HepG2 (cell line): Measurements from ENCODE around the gene LDLRAP1. TPM values are rescaled to one million over a fixed set of nuclear protein-coding genes. Genes with fewer than 3 reads are reported as not detected.

ENCODE experiments used
- ATAC-seq: fragments of 200-7000 bp; cut with Tn5 transposase; 3 replicates; pipeline ENCODE4 v1.9.1; 2020; ENCODE audit warnings: mild to moderate bottlenecking, moderate library complexity
- BruUV-seq: library from RNA; stranded (reverse); fragments of 400-500 nt; replicated peaks from 2 replicates; lab custom pipeline; 2021; lab: Mats Ljungman, UMichigan
- CTCF ChIA-PET: fragments of 300-600 bp; formaldehyde crosslinking; extraction: SDS; loops from one replicate; lab custom pipeline; 2021; ENCODE audit warnings: low total read pairs, inconsistent platforms, low intra/inter-chr PET ratio; lab: Yijun Ruan, JAX
- POLR2A ChIA-PET: fragments of 350-600 bp; sonication (Branson Sonifier 250); formaldehyde crosslinking; loops from one replicate; lab custom pipeline; 2020; ENCODE audit warnings: antibody characterized with exemption, inconsistent platforms; lab: Yijun Ruan, JAX
- DNase-seq: peaks from one replicate; pipeline ENCODE4 v3.0.0-alpha.2; 2015; ENCODE audit warnings: low spot score
- FAIRE-seq: peaks from 3 replicates; lab custom pipeline; 2011; peaks lifted over from hg19 to GRCh38; lab: Jason Lieb, UNC
- H2AFZ ChIP-seq: one replicate; pipeline ENCODE4 v1.6.1; 2011; ENCODE audit warnings: low read length, inconsistent platforms
- H3K27ac ChIP-seq: fragments of 300-600 bp; 3 replicates; pipeline ENCODE4 v1.8.0; 2011; ENCODE audit warnings: mixed run types, mild to moderate bottlenecking, mixed read lengths, low read length, inconsistent platforms; ENCODE audit not compliant: insufficient read depth; ENCODE audit errors: extremely low read length
- H3K27me3 ChIP-seq, 2 experiments: fragments of 200-600 bp in 1 of 2; 2 replicates in 1 of 2; 3 replicates in 1 of 2; pipeline versions ENCODE4 v1.6.0 to v1.8.0; 2011; ENCODE audit warnings: low read length in 2 of 2, mild to moderate bottlenecking in 2 of 2, moderate library complexity in 2 of 2, inconsistent platforms in 1 of 2; ENCODE audit not compliant: insufficient read depth in 2 of 2, control insufficient read depth in 1 of 2
- H3K36me3 ChIP-seq, 2 experiments: fragments of 200-600 bp in 1 of 2; replicated peaks in 1 of 2; 2 replicates in 1 of 2; 3 replicates in 1 of 2; pipeline versions ENCODE4 v1.5.1 to v1.8.0; 2011; ENCODE audit warnings: low read length in 2 of 2, inconsistent platforms in 1 of 2; ENCODE audit not compliant: insufficient read depth in 2 of 2, control insufficient read depth in 1 of 2
- H3K4me1 ChIP-seq: 2 replicates; pipeline ENCODE4 v1.5.1; 2012; ENCODE audit warnings: low read length, inconsistent platforms; ENCODE audit not compliant: insufficient read depth
- H3K4me2 ChIP-seq: 2 replicates; pipeline ENCODE4 v1.6.0; 2011; ENCODE audit warnings: low read depth, low read length, inconsistent platforms
- H3K4me3 ChIP-seq, 3 experiments: fragments of 200-600 bp in 1 of 3; sonication (generic), shearing (Covaris generic) in 1 of 3; replicated peaks in 1 of 3; 2 replicates each; pipeline ENCODE4 v1.5.1; 2011 to 2016; ENCODE audit warnings: low read length in 3 of 3, inconsistent platforms in 2 of 3, low read depth in 2 of 3, mild to moderate bottlenecking in 2 of 3, control low read depth in 1 of 3, mixed read lengths in 1 of 3; ENCODE audit not compliant: insufficient read depth in 1 of 3
- H3K79me2 ChIP-seq: one replicate; pipeline ENCODE4 v1.6.1; 2011; ENCODE audit warnings: low read length, inconsistent platforms; ENCODE audit not compliant: insufficient read depth
- H3K9ac ChIP-seq: 2 replicates; pipeline ENCODE4 v1.6.0; 2011; ENCODE audit warnings: mild to moderate bottlenecking, low read depth, low read length, inconsistent platforms; ENCODE audit not compliant: insufficient read depth
- H3K9me3 ChIP-seq: 2 replicates; pipeline ENCODE4 v1.5.1; 2012; ENCODE audit warnings: mild to moderate bottlenecking, low read length
- H4K20me1 ChIP-seq: 2 replicates; pipeline ENCODE4 v1.6.0; 2011; ENCODE audit warnings: inconsistent platforms, mild to moderate bottlenecking, low read length, moderate library complexity; ENCODE audit not compliant: insufficient read depth
- CBX2 ChIP-seq, 2 experiments: fragments of 200-600 bp in 1 of 2; sonication (generic); formaldehyde crosslinking in 1 of 2; IDR thresholded peaks; 2 replicates each; pipeline versions ENCODE4 v1.7.0 to v1.8.1; 2018 to 2022; ENCODE audit warnings: low read depth in 2 of 2, low read length in 1 of 2, mild to moderate bottlenecking in 1 of 2, missing genetic modification reagents in 1 of 2
- FOSL2 ChIP-seq: sonication (generic); formaldehyde crosslinking; IDR thresholded peaks from 2 replicates; pipeline ENCODE4 v1.4.0; 2020; ENCODE audit warnings: missing genetic modification reagents
- KLF13 ChIP-seq: sonication (generic); formaldehyde crosslinking; IDR thresholded peaks from 2 replicates; pipeline ENCODE4 v1.4.0; 2020; ENCODE audit warnings: mild to moderate bottlenecking, missing genetic modification reagents
- RFXAP ChIP-seq: sonication (generic); formaldehyde crosslinking; IDR thresholded peaks from 2 replicates; pipeline ENCODE4 v1.4.0; 2020; ENCODE audit warnings: missing genetic modification reagents, borderline replicate concordance
- RXRB ChIP-seq: IDR thresholded peaks from 2 replicates; pipeline ENCODE4 v1.6.1; 2016; ENCODE audit warnings: borderline replicate concordance, missing genetic modification reagents, missing compliant biosample characterization
- ZNF20 ChIP-seq: sonication (generic); formaldehyde crosslinking; IDR thresholded peaks from 2 replicates; pipeline ENCODE4 v1.4.0; 2020; ENCODE audit warnings: mild to moderate bottlenecking, moderate library complexity, missing genetic modification reagents
- ZNF629 ChIP-seq: sonication (generic); formaldehyde crosslinking; conservative IDR thresholded peaks from 2 replicates; pipeline ENCODE4 v1.5.0; 2020; ENCODE audit warnings: missing genetic modification reagents
- ZNF7 ChIP-seq: IDR thresholded peaks from 2 replicates; pipeline ENCODE4 v1.6.1; 2016; ENCODE audit warnings: missing biosample characterization, missing genetic modification reagents
- WGBS: methylation state at CpG from one replicate; pipeline ENCODE4 v1.1.6; 2017; ENCODE audit warnings: low lambda C conversion rate; 5-methylcytosine and 5-hydroxymethylcytosine counted together
- in situ Hi-C: cut with HindIII; loops from 2 replicates; pipeline ENCODE4 v1.10.0; 2017; ENCODE audit warnings: low pct_unique_long_range_greater_than_20kb; ENCODE audit not compliant: extremely low pct_ligation_motif_present
- intact Hi-C: fragments of 100-400 bp; cut with micrococcal nuclease; formaldehyde crosslinking; loops from one replicate; pipeline ENCODE4 v1.10.0; 2022; ENCODE audit not compliant: unreplicated experiment
- polyA plus RNA-seq, 8 experiments: library from polyadenylated mRNA; depleted of rRNA in 3 of 8; stranded (reverse) in 7 of 8; unstranded in 1 of 8; fragments of >200 nt; fragmentation: Illumina TruSeq in 4 of 8; extraction: Trizol in 4 of 8; gene quantifications; 2 replicates each; pipeline versions ENCODE4 v1.2.1 to v1.2.3, GENCODE V29; 2011 to 2016; ENCODE audit warnings: low read depth in 4 of 8, missing spikeins in 1 of 8, mixed read lengths in 1 of 8; ENCODE audit not compliant: insufficient read depth in 1 of 8
- total RNA-seq, 5 experiments: library from RNA; depleted of rRNA; stranded (reverse); fragments of >200 nt; fragmentation: Illumina TruSeq; extraction: Trizol; gene quantifications; 2 replicates each; pipeline ENCODE4 v1.2.3, GENCODE V29; 2016; ENCODE audit warnings: low read depth in 1 of 5

LDLRAP1 gene
- total and polyA plus RNA-seq, 2 of the 13 experiments (the other 11 are each of a cell fraction or from before 2014, with no cell fraction given), result 7.2 to 12.1 TPM

- Histone ChIP-seq H3K4me2 (no peak overlapping the region), H4K20me1 (no peaks in the 10 kb centered on the region), H3K4me1 (peaks cover 26% of the 10 kb centered on the region), H3K36me3 (no peaks in the 10 kb centered on the region), H3K27ac (no peak overlapping the region), H3K9ac (no peak overlapping the region), H3K27me3 (peaks cover 4 to 23% of the 10 kb centered on the region in 2 experiments), H2AFZ (no peak overlapping the region), H3K9me3 (no peaks in the 10 kb centered on the region), H3K79me2 (no peaks in the 10 kb centered on the region), H3K4me3 (no peak overlapping the region)
- ATAC-seq (no peak), DNase-seq (no peak), FAIRE-seq (no peak)
- in situ Hi-C loops (no loop called here), intact Hi-C loops (no loop called here)
- no peak for TF ChIP-seq CBX2 (IDR thresholded peaks at IDR 0.05; ENCODE audit: low read depth, low read length)
- no peak for TF ChIP-seq CBX2 (CRISPR knock-in tag; IDR thresholded peaks at IDR 0.05; ENCODE audit: low read depth)
- no peak for TF ChIP-seq RFXAP (CRISPR knock-in tag)
- no TSS peak for BruUV-seq
- ChIA-PET POLR2A (no interaction called here), CTCF (no interaction called here)
- WGBS, result 32% methylated on average over 6 of the region's 7 CpGs
Observed at GRCh38 chr1:25537153-25537831, 6.1 kb upstream of the LDLRAP1 start.

GRCh38 chr1:25538191-25538767 is 5.1 kb upstream of the LDLRAP1 start:
- Histone ChIP-seq H3K9ac (no peak overlapping the region), H3K27ac (no peak overlapping the region), H3K27me3 (peaks cover 4 to 23% of the 10 kb centered on the region in 2 experiments), H3K79me2 (no peaks in the 10 kb centered on the region), H3K4me3 (no peak overlapping the region), H2AFZ (no peak overlapping the region), H4K20me1 (no peaks in the 10 kb centered on the region), H3K4me2 (no peak overlapping the region), H3K9me3 (no peaks in the 10 kb centered on the region), H3K36me3 (no peaks in the 10 kb centered on the region), H3K4me1 (peaks cover 36% of the 10 kb centered on the region)
- FAIRE-seq (no peak), DNase-seq (no peak), ATAC-seq (peak; percentile 24; the same call in 2 of the 3 replicates)
- ChIA-PET CTCF (no interaction called here), POLR2A (no interaction called here)
- BruUV-seq, result no TSS peak
- intact Hi-C loops (no loop called here), in situ Hi-C loops (no loop called here)
- 11% methylated on average over 3 of the region's 4 CpGs for WGBS
- TF ChIP-seq ZNF629 (CRISPR knock-in tag) (peak; percentile 80), FOSL2 (CRISPR knock-in tag) (peak; percentile 49), KLF13 (CRISPR knock-in tag) (no peak), ZNF7 (no peak), RXRB (CRISPR knock-in tag) (0 out of 2 replicates have a peak, but pooled peaks have one; percentile 24), ZNF20 (0 out of 2 replicates have a peak, but pooled peaks have one; percentile 81)
- TF ChIP-seq, all 625 proteins: peak for 4
